SK-N-MC (cell line): ENCODE measurements around the gene SIMC1.

Experiments
- EZH2 ChIP-seq: fragments of 200-600 bp; sonication (generic); IDR thresholded peaks from one replicate; pipeline ENCODE4 v1.6.1; 2017; ENCODE audit warnings: antibody characterized with exemption
- FOXP2 ChIP-seq: optimal IDR thresholded peaks from 2 replicates; pipeline ENCODE3; 2011; ENCODE audit warnings: mild to moderate bottlenecking, moderate library complexity; ENCODE audit not compliant: insufficient read depth; ENCODE audit errors: extremely low read length, control extremely low read depth
- POLR2AphosphoS5 ChIP-seq: IDR thresholded peaks from 2 replicates; pipeline ENCODE4 v1.6.1; 2012; ENCODE audit warnings: mild to moderate bottlenecking, low read depth, low read length, borderline replicate concordance

DNA sequence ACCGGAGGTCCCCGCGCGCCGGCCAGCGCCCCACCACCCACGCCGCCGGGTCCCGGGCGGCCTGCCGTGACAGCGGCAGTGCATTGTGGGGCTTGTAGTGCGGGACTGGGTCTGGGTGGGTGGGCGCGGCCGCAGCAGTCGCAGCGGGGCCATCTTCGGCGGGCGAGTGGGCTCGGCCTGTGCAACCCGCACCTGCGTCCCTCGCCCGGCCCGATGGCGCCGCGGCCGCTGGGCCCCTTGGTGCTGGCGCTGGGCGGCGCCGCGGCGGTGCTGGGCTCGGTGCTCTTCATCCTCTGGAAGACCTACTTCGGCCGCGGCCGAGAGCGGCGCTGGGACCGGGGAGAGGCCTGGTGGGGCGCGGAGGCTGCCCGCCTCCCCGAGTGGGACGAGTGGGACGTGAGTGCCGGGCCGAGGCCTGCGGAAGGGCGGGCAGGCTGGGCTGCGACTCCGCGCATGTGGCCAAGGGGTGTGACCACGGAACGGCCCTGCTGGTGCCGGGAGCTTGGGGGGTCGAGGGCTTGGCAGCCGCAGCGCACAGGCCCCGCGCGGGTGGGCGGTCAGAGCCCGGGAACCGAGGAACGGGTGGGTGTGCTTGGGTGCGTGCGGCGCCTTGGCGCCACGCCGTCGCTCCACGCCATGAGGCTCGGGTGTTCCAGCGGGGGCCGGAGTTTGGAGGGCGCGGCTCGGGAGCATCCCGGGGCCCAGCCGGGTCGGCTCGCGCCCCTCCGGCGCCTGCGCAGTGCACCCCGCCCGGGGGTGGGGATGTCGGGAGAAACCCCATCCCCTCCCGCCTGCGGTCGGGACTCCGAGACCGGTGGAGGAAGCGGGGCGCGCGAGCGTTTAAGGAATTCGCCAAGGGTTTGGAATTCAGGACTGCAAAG lies 127.4 kb downstream of the SIMC1 start, which contains the start of gene ARL10:
- TF ChIP-seq POLR2AphosphoS5 = no peak; the same call in 1 of the 2 replicates
- no peak for TF ChIP-seq EZH2
- TF ChIP-seq FOXP2 = no peak
